HFF-Myc (cell line): ENCODE measurements around the gene SMAD3.
A peak's percentile ranks its signal among the peaks of the same experiment; 100 is the strongest.

Experiments used
- DNase-seq: peaks from one replicate; pipeline ENCODE4 v3.0.0-alpha.2; 2011; ENCODE audit warnings: low read depth; ENCODE audit errors: extremely low read depth
- H3K4me3 ChIP-seq: replicated peaks from 2 replicates; pipeline ENCODE4 v1.5.1; 2011; ENCODE audit warnings: low read depth, mild to moderate bottlenecking, control low read depth, low read length
- TF ChIP-seq, protein P1 (sequence below): IDR thresholded peaks from 2 replicates; pipeline ENCODE4 v1.5.1; 2012; ENCODE audit warnings: mild to moderate bottlenecking, low read depth, low read length, control low read depth; ENCODE audit errors: missing control alignments

The SMAD3 gene

GRCh38 chr15:67021455-67021854 lies 43.9 kb upstream of the SMAD3 start:
- no peak overlapping the region for H3K4me3 ChIP-seq
- TF ChIP-seq, protein P1, sequence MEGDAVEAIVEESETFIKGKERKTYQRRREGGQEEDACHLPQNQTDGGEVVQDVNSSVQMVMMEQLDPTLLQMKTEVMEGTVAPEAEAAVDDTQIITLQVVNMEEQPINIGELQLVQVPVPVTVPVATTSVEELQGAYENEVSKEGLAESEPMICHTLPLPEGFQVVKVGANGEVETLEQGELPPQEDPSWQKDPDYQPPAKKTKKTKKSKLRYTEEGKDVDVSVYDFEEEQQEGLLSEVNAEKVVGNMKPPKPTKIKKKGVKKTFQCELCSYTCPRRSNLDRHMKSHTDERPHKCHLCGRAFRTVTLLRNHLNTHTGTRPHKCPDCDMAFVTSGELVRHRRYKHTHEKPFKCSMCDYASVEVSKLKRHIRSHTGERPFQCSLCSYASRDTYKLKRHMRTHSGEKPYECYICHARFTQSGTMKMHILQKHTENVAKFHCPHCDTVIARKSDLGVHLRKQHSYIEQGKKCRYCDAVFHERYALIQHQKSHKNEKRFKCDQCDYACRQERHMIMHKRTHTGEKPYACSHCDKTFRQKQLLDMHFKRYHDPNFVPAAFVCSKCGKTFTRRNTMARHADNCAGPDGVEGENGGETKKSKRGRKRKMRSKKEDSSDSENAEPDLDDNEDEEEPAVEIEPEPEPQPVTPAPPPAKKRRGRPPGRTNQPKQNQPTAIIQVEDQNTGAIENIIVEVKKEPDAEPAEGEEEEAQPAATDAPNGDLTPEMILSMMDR = no peak
- no peak for DNase-seq

DNA sequence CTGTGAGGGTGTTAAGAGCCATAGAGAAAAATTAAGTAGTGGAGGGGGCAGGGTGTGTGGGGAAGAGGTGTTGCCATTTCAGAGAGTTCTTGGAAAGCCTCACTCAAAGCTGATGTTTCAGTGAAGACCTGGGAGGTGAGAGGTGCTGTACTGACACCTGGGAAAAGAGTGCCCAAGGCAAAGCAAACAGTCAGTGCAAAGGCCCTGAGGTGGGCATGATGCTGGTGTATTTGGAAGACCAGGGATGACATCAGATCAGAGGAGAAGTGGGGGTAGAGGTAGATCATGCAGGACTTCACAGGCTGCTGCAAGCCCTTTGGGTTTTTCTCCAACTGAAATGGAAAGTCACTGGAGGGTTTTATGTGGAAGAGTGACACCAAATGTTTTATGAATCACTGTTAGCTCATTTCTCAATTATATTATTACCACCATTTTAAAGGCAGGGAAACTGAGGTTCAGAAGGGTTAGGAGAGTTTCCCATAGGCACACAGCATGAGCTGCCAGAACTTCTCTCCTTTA lies 42.8 kb upstream of the SMAD3 start:
- no peak for DNase-seq
- no peak overlapping the region for H3K4me3 ChIP-seq
- TF ChIP-seq, protein P1 = no peak

- no peak overlapping the region for H3K4me3 ChIP-seq
- DNase-seq = no peak
These were observed 41.7 kb upstream of the SMAD3 start for GRCh38 chr15:67023517-67024313.

GRCh38 chr15:67024314-67024997 lies 40.9 kb upstream of the SMAD3 start:
- TF ChIP-seq, protein P1 = no peak
- DNase-seq = peak; percentile 94
- H3K4me3 ChIP-seq = no peak overlapping the region

More at GRCh38 chr15:67023517-67024313, 41.7 kb upstream of the SMAD3 start:
- TF ChIP-seq, protein P1 = no peak

DNA sequence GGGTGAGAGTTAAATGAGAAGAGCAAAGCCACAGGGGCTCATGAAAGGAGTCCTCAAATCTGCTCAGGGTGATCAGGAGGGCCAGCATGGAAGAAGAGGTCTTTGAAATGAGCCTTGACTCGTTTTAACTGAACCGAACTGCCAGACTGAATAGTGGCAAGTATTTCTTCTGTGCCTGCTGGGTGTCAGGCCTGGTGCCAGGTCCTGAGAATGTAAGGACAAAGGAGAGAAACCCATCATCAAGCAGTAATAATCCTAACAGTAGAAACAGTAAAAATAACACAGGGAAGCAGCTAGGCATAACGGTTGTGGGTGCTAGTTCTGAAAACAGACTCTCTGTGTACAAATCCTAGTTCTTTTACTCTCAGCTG lies 40.4 kb upstream of the SMAD3 start:
- H3K4me3 ChIP-seq = no peak overlapping the region
- no peak for DNase-seq
- TF ChIP-seq, protein P1 = no peak

- DNase-seq = no peak
- TF ChIP-seq, protein P1 = no peak
- no peak overlapping the region for H3K4me3 ChIP-seq
These were observed 39.4 kb upstream of the SMAD3 start for GRCh38 chr15:67025719-67026609.
